Measurements from ENCODE around the gene EEF1AKMT3.

GRCh38 chr12:57783861-57784260 is 11.4 kb downstream of the EEF1AKMT3 start:
- TF ChIP-seq CTCF (conservative IDR thresholded peaks at IDR 0.05; ENCODE audit: low read depth, low read length) (no peak), ELK1 (IDR thresholded peaks at IDR 0.05; ENCODE audit: borderline replicate concordance, low read depth, low read length) (no peak)
